Memory B cell (primary cell): ENCODE results near the gene FRMD5.
A peak's percentile ranks its signal among the peaks of the same experiment; 100 is the strongest.

Experiments
- ATAC-seq: fragments of 150-1000 bp; cut with Tn5 transposase; 2 replicates; pipeline ENCODE4 v1.10.0; 2021; ENCODE audit warnings: low read depth, mild to moderate bottlenecking, moderate library complexity
- DNase-seq, 2 donors: peaks; one replicate each; pipeline ENCODE4 v3.0.0; 2022; ENCODE audit warnings: low spot score in 2 of 2
- H3K27ac Mint-ChIP-seq: one replicate; pipeline ENCODE4 v1.8.0; 2022; ENCODE audit warnings: mild to moderate bottlenecking, moderate library complexity, mixed read lengths
- H3K27me3 Mint-ChIP-seq: one replicate; pipeline ENCODE4 v1.8.0; 2022; ENCODE audit warnings: mixed read lengths
- H3K36me3 Mint-ChIP-seq: one replicate; pipeline ENCODE4 v1.8.0; 2022; ENCODE audit warnings: mild to moderate bottlenecking, mixed read lengths
- H3K4me1 Mint-ChIP-seq: one replicate; pipeline ENCODE4 v1.8.0; 2022; ENCODE audit warnings: mixed read lengths
- H3K4me3 Mint-ChIP-seq: one replicate; pipeline ENCODE4 v1.8.0; 2022; ENCODE audit warnings: mild to moderate bottlenecking, moderate library complexity, mixed read lengths
- H3K9me3 Mint-ChIP-seq: one replicate; pipeline ENCODE4 v1.8.0; 2022; ENCODE audit warnings: mixed read lengths

Gene FRMD5

DNA sequence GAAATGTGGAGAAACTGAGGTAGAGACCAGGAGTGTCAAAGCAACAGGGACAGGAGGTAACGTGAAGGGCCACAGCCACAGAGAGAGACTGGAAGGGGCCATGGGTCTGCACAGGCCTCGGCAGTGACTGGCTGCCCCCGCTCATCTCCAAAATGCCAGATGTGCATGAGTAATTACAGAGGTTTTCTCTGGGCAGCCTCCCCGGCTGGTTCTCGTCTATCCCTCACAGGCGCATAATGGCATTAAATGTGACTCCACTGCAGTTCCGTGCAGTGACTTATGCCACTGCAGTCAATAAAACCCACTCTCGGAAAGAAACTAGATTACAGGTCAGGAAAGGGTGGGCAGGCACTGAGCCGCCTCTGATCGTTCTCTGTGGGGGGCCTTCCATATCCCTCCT lies 293.6 kb downstream of the FRMD5 start:
- H3K4me3 Mint-ChIP-seq: no peak overlapping the region
- no peak overlapping the region for H3K27ac Mint-ChIP-seq
- H3K4me1 Mint-ChIP-seq: peaks cover 3% of the 10 kb centered on the region
- ATAC-seq: no peak
- H3K27me3 Mint-ChIP-seq: peaks cover 2% of the 10 kb centered on the region
- H3K9me3 Mint-ChIP-seq: no peaks in the 10 kb centered on the region
- no peak for DNase-seq
- H3K36me3 Mint-ChIP-seq: no peaks in the 10 kb centered on the region

GRCh38 chr15:43900996-43901395 lies 294.1 kb downstream of the FRMD5 start:
- no peak overlapping the region for H3K27ac Mint-ChIP-seq
- no peak for ATAC-seq
- H3K27me3 Mint-ChIP-seq: peaks cover 2% of the 10 kb centered on the region
- no peaks in the 10 kb centered on the region for H3K36me3 Mint-ChIP-seq
- no peak overlapping the region for H3K4me3 Mint-ChIP-seq
- H3K9me3 Mint-ChIP-seq: no peaks in the 10 kb centered on the region
- peaks cover 3% of the 10 kb centered on the region for H3K4me1 Mint-ChIP-seq
- DNase-seq: no peak

DNA sequence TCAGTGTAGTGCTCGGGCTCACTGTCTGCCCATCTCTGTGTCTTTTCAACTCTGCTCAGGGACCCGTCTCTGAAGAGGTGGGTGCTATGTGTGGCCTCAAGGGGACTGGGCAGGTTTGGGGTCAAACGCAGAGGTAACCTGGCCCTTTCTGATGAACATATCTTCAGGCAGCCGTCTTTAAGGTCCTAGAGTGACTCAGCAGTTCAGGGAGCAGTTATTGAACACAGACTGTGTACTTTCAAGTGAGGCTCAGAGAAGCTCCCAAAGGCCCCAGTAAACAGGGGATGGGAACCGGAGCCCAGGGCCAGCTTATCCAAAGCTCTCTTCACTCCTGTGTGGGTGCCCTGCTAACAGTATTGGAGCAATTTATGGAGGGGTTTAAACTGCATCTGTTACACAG lies 295.1 kb downstream of the FRMD5 start:
- Mint-ChIP-seq H3K36me3 (no peaks in the 10 kb centered on the region), H3K27me3 (peaks cover 2% of the 10 kb centered on the region), H3K4me3 (no peak overlapping the region), H3K9me3 (no peaks in the 10 kb centered on the region), H3K27ac (no peak overlapping the region), H3K4me1 (peaks cover 3% of the 10 kb centered on the region)
- no peak for DNase-seq
- no peak for ATAC-seq

DNA sequence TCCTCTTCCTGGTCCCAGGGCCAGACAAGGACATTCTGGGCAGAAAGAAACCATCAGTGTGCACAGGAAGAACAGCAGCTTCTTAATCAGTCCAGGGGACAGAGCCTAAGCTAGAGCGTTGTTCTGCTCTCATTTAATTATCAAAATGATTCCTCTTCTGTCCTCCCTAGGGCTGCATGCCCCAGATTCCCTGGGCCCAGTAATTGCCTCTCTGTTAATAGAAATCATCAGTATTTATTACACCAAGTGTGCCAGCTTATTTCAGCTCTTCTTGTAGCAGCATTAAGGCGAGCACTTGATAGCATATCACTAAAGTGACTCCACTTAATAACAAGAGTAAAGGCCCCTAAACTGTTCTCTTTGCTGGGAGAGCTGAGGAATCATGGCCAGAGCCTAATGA lies 296.2 kb downstream of the FRMD5 start:
- no peak for ATAC-seq

DNA sequence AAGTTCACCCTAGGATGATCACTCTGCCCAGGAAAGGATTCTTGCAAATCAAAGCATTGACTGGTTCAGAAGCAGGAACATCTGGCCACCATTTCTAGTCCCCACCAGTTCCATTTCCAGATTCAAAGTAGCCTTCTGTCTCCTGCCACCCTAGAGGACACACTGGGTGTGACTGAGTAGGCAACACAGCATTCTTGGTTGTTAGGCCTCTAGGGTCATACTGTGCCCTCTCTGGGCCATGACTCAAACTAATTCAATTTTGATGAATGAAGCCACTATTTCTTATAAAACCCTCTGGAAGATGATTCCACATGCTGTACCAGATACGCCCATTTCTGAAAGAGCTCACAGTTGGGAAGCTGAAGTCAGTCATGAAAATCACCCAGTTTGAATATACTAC lies 298.5 kb downstream of the FRMD5 start:
- no peaks in the 10 kb centered on the region for H3K36me3 Mint-ChIP-seq
- H3K27me3 Mint-ChIP-seq: no peaks in the 10 kb centered on the region
- H3K9me3 Mint-ChIP-seq: no peaks in the 10 kb centered on the region
- H3K27ac Mint-ChIP-seq: no peak overlapping the region
- ATAC-seq (no peak), DNase-seq (no peak)
- H3K4me1 Mint-ChIP-seq: no peaks in the 10 kb centered on the region
- no peak overlapping the region for H3K4me3 Mint-ChIP-seq

More for the DNA sequence above, 296.2 kb downstream of the FRMD5 start:
- Mint-ChIP-seq H3K27me3 (peaks cover 2% of the 10 kb centered on the region), H3K9me3 (no peaks in the 10 kb centered on the region), H3K36me3 (no peaks in the 10 kb centered on the region), H3K27ac (no peak overlapping the region), H3K4me3 (no peak overlapping the region), H3K4me1 (peaks cover 2% of the 10 kb centered on the region)
- no peak for DNase-seq

GRCh38 chr15:43895586-43895985 lies 299.5 kb downstream of the FRMD5 start:
- Mint-ChIP-seq H3K27ac (no peak overlapping the region), H3K36me3 (no peaks in the 10 kb centered on the region), H3K4me3 (no peak overlapping the region), H3K4me1 (no peaks in the 10 kb centered on the region), H3K27me3 (no peaks in the 10 kb centered on the region), H3K9me3 (no peaks in the 10 kb centered on the region)
- no peak for DNase-seq
- no peak for ATAC-seq

DNA sequence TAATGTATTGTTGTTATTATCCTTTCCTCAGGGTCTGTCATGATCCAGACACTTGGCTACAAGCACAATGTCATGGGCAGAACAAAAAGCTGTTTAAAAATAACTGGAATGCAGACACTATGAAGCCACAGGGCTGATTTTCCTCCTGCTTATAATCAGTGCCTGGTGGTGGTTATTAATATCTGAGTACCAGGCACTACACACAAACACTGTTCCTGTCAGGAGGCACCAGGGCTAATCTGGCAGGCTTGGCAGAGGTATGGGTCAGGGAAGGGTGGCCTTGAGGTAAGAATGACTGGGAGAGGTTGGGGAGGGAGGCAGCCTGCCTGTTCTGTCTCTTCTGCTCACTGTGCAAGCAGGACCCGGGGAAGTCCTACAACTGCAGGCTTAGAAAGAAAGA lies 301.1 kb downstream of the FRMD5 start:
- no peak overlapping the region for H3K27ac Mint-ChIP-seq
- ATAC-seq: no peak
- no peaks in the 10 kb centered on the region for H3K4me1 Mint-ChIP-seq
- no peak overlapping the region for H3K4me3 Mint-ChIP-seq
- no peaks in the 10 kb centered on the region for H3K9me3 Mint-ChIP-seq
- H3K36me3 Mint-ChIP-seq: no peaks in the 10 kb centered on the region
- DNase-seq: no peak
- no peaks in the 10 kb centered on the region for H3K27me3 Mint-ChIP-seq

DNA sequence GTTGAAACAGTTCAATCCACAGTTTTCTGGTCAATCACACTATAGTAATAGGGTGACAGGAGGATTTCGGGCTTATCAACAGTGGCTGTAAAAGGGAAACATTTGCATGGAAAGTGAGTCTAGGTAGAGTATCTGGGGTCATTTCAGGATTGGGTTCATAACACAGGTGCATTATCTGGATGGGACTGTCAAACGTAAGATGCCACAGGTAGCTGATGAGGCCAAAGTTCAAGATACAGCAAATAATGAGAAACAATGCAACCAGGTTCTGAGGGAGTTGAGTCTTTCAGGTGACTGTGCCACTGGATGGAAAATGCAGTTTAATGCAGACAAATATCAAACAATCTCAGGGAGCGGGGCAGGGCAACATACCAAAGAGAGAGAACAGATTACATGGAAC lies 306.0 kb downstream of the FRMD5 start:
- no peak for ATAC-seq
- no peak overlapping the region for H3K27ac Mint-ChIP-seq
- no peaks in the 10 kb centered on the region for H3K9me3 Mint-ChIP-seq
- H3K4me1 Mint-ChIP-seq: no peaks in the 10 kb centered on the region
- no peak overlapping the region for H3K4me3 Mint-ChIP-seq
- no peaks in the 10 kb centered on the region for H3K27me3 Mint-ChIP-seq
- no peak for DNase-seq
- H3K36me3 Mint-ChIP-seq: no peaks in the 10 kb centered on the region

- ATAC-seq (no peak), DNase-seq (no peak)
- Mint-ChIP-seq H3K36me3 (peaks cover 2% of the 10 kb centered on the region), H3K27ac (no peak overlapping the region), H3K4me3 (no peak overlapping the region), H3K27me3 (no peaks in the 10 kb centered on the region), H3K4me1 (no peaks in the 10 kb centered on the region), H3K9me3 (no peaks in the 10 kb centered on the region)
These were observed 307.2 kb downstream of the FRMD5 start for GRCh38 chr15:43887901-43888300.

DNA sequence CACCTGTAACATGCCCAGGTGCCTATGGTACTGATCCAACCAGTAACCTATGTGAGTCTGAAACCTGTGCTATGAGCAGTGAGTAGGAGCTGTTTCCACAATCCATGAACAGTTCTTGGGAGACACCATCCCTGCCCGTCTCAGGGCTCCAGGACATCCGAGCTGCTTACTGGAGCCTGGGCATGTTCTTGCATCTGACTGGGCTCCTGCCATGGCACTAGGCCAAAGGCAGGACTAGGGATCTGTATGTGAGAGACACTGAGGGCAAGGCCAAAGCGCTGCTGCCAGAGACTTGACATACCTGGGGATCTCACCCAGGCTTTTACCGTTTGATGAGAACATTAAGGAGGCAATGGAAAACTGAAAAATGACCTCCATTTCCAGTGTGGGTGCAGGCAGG lies 308.5 kb downstream of the FRMD5 start:
- Mint-ChIP-seq H3K4me3 (no peak overlapping the region), H3K4me1 (no peaks in the 10 kb centered on the region), H3K36me3 (peaks cover 2% of the 10 kb centered on the region), H3K27ac (no peak overlapping the region), H3K9me3 (no peaks in the 10 kb centered on the region), H3K27me3 (no peaks in the 10 kb centered on the region)
- ATAC-seq: no peak
- DNase-seq: no peak

- H3K4me3 Mint-ChIP-seq: no peak overlapping the region
- H3K36me3 Mint-ChIP-seq: peaks cover 2% of the 10 kb centered on the region
- ATAC-seq: no peak
- no peaks in the 10 kb centered on the region for H3K4me1 Mint-ChIP-seq
- H3K27me3 Mint-ChIP-seq: no peaks in the 10 kb centered on the region
- H3K9me3 Mint-ChIP-seq: no peaks in the 10 kb centered on the region
- DNase-seq: no peak
- H3K27ac Mint-ChIP-seq: no peak overlapping the region
These were observed 311.5 kb downstream of the FRMD5 start for GRCh38 chr15:43883571-43883970.

DNA sequence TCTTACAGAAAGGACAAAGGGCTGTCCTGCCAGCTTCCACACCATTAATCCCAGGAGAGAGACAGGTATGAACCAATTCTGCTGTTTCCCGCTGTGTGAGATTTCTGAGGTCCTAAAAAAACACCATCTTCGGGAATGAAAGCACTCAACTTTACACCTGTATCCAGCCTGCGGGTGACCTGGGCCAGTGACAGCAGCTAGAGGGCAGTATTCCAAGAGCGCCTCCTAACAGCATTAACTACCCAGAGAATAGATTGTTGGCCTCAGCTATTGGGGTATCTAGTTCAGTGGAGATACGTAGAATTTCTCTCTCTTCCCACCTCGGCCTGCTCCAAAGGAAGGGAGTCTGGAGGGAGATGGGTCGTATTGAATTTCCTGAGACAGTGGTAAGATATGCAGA lies 313.1 kb downstream of the FRMD5 start:
- Mint-ChIP-seq H3K4me3 (no peak overlapping the region), H3K36me3 (peaks cover 2% of the 10 kb centered on the region), H3K27ac (no peak overlapping the region), H3K9me3 (no peaks in the 10 kb centered on the region), H3K27me3 (no peaks in the 10 kb centered on the region), H3K4me1 (no peaks in the 10 kb centered on the region)
- DNase-seq (no peak), ATAC-seq (no peak)

DNA sequence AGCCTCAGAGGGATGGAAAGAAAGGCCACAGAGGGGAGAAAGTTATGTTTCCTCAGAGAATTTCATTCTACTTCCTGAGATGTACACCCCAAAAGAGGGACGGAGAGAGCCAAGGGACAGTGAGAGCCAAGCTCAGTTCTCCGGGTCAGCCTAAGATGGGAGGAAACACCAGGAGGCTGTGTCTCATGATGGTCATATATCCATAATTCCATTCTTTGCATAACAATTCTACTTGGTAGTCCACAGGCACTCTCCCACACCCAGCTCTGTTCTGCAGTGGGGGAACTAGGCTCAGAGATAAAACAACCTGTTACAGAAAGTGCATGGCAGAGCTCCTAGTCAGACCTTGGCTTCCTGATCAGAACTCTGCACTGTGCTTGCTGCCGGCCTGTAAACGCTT lies 313.8 kb downstream of the FRMD5 start:
- no peaks in the 10 kb centered on the region for H3K4me1 Mint-ChIP-seq
- H3K27ac Mint-ChIP-seq: no peak overlapping the region
- H3K4me3 Mint-ChIP-seq: no peak overlapping the region
- DNase-seq (no peak), ATAC-seq (no peak)
- peaks cover 2% of the 10 kb centered on the region for H3K36me3 Mint-ChIP-seq
- no peaks in the 10 kb centered on the region for H3K27me3 Mint-ChIP-seq
- no peaks in the 10 kb centered on the region for H3K9me3 Mint-ChIP-seq

- Mint-ChIP-seq H3K4me1 (no peaks in the 10 kb centered on the region), H3K27ac (no peak overlapping the region), H3K4me3 (no peak overlapping the region), H3K27me3 (no peaks in the 10 kb centered on the region), H3K36me3 (peaks cover 2% of the 10 kb centered on the region), H3K9me3 (no peaks in the 10 kb centered on the region)
- DNase-seq (no peak), ATAC-seq (peak; percentile 43)
These were observed 314.5 kb downstream of the FRMD5 start for GRCh38 chr15:43880406-43881194.
